H1 (cell line): ENCODE data around the gene CALU. TPM values are rescaled to one million over a fixed set of nuclear protein-coding genes. Genes with fewer than 3 reads are reported as not detected.

Experiments
- RFX5 ChIP-seq: IDR thresholded peaks from 2 replicates; pipeline ENCODE4 v1.6.1; 2011; ENCODE audit warnings: low read depth, low read length, improper control_type of control experiment, borderline replicate concordance
- polyA plus RNA-seq, 7 experiments: library from polyadenylated mRNA; depleted of rRNA in 3 of 7; stranded (reverse) in 5 of 7; unstranded in 2 of 7; fragments of >200 nt in 5 of 7; fragments of 200-250 nt in 2 of 7; gene quantifications; 1 replicate in 5 of 7; 2 replicates in 1 of 7; 4 replicates in 1 of 7; pipeline versions ENCODE4 v1.2.1 to v1.2.3, GENCODE V29; 2011 to 2013; ENCODE audit warnings: missing spikeins in 2 of 7, mixed read lengths in 2 of 7
- total RNA-seq: library from RNA; stranded (reverse); fragmentation: NEBNext Ultra II Directional; extraction: Animal tissue kit (Norgen Biotek cat#: 25700); gene quantifications from 2 replicates; pipeline ENCODE4 v1.2.1, GENCODE V29; 2021

CALU gene
- total and polyA plus RNA-seq, 2 of the 8 experiments (the other 6 are each of a cell fraction or from before 2014, with no cell fraction given) = 67.2 to 170 TPM

DNA sequence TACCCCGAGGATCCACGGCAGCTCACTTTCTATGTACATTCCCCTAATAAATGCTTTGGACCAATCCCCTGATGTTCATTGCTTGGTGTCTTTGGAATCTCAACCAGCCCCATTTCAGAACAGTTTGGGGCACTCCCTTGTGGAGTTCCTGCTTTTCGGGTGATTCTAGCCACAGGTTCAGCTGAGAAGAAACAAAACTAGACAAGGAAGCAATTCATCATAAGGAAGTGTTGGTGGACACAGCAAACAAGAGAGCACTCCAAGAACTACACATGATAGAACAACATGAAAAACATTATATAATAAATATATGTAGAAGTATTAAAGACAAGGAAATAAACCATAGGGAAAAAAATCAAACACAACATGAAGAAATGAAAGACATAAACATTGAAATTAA, 46.6 kb downstream of the CALU start (continued):
- TF ChIP-seq RFX5 = no peak
